Measurements from ENCODE around the gene TMEM63A.

The TMEM63A gene

GRCh38 chr1:225923692-225924555 lies 41.7 kb upstream of the TMEM63A start, which contains the start of gene PYCR2:
Gene PYCR2 (minus strand): TSS chr1:225924250. CDS start chr1:225924110, 140 bp downstream.
- H3K27ac ChIP-seq, result peak within 1 kb of the TSS; percentile 98
- TF ChIP-seq CTCF (conservative IDR thresholded peaks at IDR 0.05), result no peak
- peak; percentile 81; the same call in 1 of the 2 replicates for TF ChIP-seq ZFX (IDR thresholded peaks at IDR 0.05)

GRCh38 chr1:225923381-225923691 lies 41.2 kb upstream of the TMEM63A start:
- H3K27ac ChIP-seq, result peak overlapping the region; percentile 98
- no peak for TF ChIP-seq CTCF (conservative IDR thresholded peaks at IDR 0.05)
- no peak for TF ChIP-seq ZFX (IDR thresholded peaks at IDR 0.05)

DNA sequence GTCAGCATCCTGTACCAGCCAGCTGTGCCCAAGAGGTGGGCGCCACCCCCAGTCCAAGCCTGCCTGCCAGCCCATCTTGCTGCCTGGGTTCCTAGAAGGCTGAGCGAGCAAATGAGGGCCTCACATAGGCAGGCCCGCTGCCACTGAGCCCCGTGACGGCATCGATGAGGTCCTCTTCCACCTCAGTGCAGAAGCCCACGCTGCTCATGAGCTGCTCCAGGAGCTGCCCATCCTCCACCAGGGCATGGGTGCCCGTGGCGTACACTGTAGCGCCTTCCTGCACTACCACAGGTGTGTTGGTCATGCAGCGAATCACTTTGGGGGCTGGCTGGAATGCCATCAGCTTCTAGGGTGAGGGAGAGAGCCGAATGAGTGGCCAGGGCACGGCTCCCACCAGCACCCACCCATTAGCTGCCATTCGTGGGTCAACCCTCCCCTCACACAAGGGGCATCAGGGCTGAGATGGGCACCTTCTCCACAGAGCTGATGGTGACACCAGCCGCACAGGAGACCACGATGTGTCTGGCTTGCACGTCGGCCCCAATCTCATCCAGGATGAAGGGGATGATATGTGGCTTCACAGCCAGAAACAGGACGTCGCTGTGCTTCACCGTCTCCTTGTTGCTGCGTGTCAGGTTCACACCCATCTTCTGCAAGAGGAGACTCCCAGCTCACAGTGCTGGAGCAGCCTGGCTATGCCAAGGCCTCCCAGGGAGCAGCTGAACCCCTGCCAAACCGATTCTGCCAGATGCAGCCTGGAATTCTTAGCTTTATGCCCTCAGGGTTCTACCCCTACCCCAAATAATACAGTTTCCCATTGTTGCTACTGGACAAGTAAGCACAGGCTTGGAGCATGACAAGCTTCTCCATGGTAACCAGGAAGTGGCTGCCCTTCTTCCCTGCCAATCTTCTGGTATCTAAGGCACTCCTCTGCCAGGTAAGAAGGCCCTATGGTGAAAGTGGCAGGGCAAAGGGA lies 39.8 kb upstream of the TMEM63A start:
- TF ChIP-seq ZFX (IDR thresholded peaks at IDR 0.05), result no peak
- TF ChIP-seq CTCF (conservative IDR thresholded peaks at IDR 0.05), result no peak
- H3K27ac ChIP-seq, result peak overlapping the region; percentile 98

DNA sequence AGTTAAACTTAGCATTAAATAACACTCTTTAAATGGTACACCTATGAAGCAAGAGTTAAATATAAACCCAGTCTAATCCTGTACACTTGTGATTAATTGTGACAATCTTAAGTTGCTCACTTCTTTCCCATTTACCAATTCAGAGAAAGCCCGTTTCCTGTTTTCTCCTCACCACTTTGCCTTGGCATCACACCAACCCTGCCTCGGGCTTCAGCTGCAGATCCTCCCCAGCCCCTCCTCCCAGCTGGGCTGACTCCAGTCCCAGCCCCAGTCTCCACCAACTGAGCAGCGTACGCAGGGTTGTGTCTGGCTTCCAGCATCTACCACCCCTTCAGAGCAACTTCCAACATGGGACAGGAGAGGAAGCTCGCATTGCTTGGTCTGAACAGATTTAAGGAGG lies 37.7 kb upstream of the TMEM63A start:
- TF ChIP-seq ZFX (IDR thresholded peaks at IDR 0.05) (no peak), CTCF (conservative IDR thresholded peaks at IDR 0.05) (no peak)
- peak overlapping the region; percentile 4; the same call in 1 of the 2 replicates for H3K27ac ChIP-seq

- H3K27ac ChIP-seq, result no peak overlapping the region
- TF ChIP-seq CTCF (conservative IDR thresholded peaks at IDR 0.05) (no peak), ZFX (IDR thresholded peaks at IDR 0.05) (no peak)
Observed at GRCh38 chr1:225918280-225918679, 36.1 kb upstream of the TMEM63A start.

DNA sequence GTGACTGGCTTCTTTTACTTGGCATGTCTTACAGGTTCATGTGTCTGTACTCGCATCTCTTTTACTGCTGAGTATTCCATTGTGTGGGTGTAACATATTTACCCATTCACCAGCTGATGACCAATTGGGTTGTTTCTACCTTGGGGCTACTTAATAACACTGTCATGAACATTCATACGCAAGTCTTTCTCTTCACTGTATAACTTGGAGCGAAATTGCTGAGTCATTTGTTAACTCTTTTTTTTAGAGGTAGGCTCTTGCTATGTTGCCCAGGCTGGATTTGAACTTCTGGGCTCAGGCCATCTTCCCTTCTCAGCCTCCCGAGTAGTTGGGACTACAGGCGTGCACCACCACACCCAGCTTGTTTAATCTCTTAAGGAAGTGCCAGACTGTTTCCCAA lies 35.4 kb upstream of the TMEM63A start:
- H3K27ac ChIP-seq, result no peak overlapping the region
- TF ChIP-seq CTCF (conservative IDR thresholded peaks at IDR 0.05) (no peak), ZFX (IDR thresholded peaks at IDR 0.05) (no peak)

DNA sequence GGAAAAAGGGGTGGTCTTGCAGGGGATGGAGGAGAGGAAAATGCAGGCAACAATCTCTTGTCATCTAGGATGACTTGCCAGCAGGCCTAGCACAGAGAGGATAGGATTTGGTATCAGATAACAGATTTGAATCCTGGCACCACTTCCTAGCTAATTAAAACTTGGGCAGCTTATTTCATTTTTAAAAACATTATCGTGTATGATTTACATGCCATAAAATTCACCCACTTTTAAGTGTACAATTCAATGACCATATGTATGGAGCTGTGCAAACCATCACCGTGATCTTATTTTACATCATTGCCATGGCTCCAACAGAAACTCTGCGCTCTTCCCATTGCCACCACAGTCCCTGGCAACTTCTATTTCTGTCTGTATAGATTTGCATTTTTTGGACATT lies 34.9 kb upstream of the TMEM63A start:
- H3K27ac ChIP-seq, result no peak overlapping the region
- no peak for TF ChIP-seq CTCF (conservative IDR thresholded peaks at IDR 0.05)
- TF ChIP-seq ZFX (IDR thresholded peaks at IDR 0.05), result no peak
